Endodermal cell (in vitro differentiated cells): ENCODE data around the gene BEND3. TPM values are rescaled to one million over a fixed set of nuclear protein-coding genes. Genes with fewer than 3 reads are reported as not detected.

Experiments used
- DNase-seq: peaks from one replicate; pipeline ENCODE4 v3.0.0-alpha.2; 2017
- H3K27ac ChIP-seq: 2 replicates; pipeline ENCODE4 v1.5.1; 2013; ENCODE audit warnings: mild to moderate bottlenecking, low read depth, low read length, moderate library complexity
- H3K27me3 ChIP-seq: 2 replicates; pipeline ENCODE4 v1.6.1; 2013; ENCODE audit warnings: mild to moderate bottlenecking, low read length, moderate library complexity; ENCODE audit not compliant: insufficient read depth, control insufficient read depth, poor library complexity, severe bottlenecking
- H3K36me3 ChIP-seq: 2 replicates; pipeline ENCODE4 v1.7.0; 2013; ENCODE audit warnings: mild to moderate bottlenecking, low read length, moderate library complexity; ENCODE audit not compliant: control insufficient read depth, insufficient read depth
- H3K4me1 ChIP-seq: one replicate; pipeline ENCODE4 v1.7.0; 2013; ENCODE audit warnings: low read length; ENCODE audit not compliant: control insufficient read depth, insufficient read depth
- H3K4me3 ChIP-seq: 2 replicates; pipeline ENCODE4 v1.5.1; 2013; ENCODE audit warnings: mild to moderate bottlenecking, low read length, moderate library complexity
- H3K9ac ChIP-seq: 2 replicates; pipeline ENCODE4 v1.6.1; 2013; ENCODE audit warnings: mild to moderate bottlenecking, low read length, moderate library complexity; ENCODE audit not compliant: poor library complexity, severe bottlenecking; ENCODE audit errors: extremely low read depth
- H3K9me3 ChIP-seq: 2 replicates; pipeline ENCODE4 v1.6.1; 2013; ENCODE audit warnings: mild to moderate bottlenecking, low read length, moderate library complexity; ENCODE audit not compliant: control insufficient read depth
- H3K27ac Mint-ChIP-seq: 2 replicates; pipeline ENCODE4 v1.8.0; 2020; ENCODE audit warnings: mixed read lengths
- H3K27me3 Mint-ChIP-seq: 2 replicates; pipeline ENCODE4 v1.8.0; 2021; ENCODE audit warnings: mild to moderate bottlenecking, mixed read lengths; ENCODE audit not compliant: insufficient read depth
- H3K36me3 Mint-ChIP-seq: 2 replicates; pipeline ENCODE4 v1.8.0; 2020; ENCODE audit warnings: low read depth, mixed read lengths
- H3K4me1 Mint-ChIP-seq: 2 replicates; pipeline ENCODE4 v1.8.0; 2020; ENCODE audit warnings: mixed read lengths
- H3K4me3 Mint-ChIP-seq: 2 replicates; pipeline ENCODE4 v1.8.0; 2020; ENCODE audit warnings: mild to moderate bottlenecking, moderate library complexity, mixed read lengths
- H3K9me3 Mint-ChIP-seq: 2 replicates; pipeline ENCODE4 v1.8.0; 2020; ENCODE audit warnings: mild to moderate bottlenecking, mixed read lengths
- WGBS, 2 experiments: methylation state at CpG; one replicate each; pipeline versions ENCODE4 v1.1.5 to v1.1.7; 2013; ENCODE audit warnings: missing lambda C conversion rate in 2 of 2, mixed read lengths in 1 of 2; ENCODE audit not compliant: insufficient coverage in 1 of 2, insufficient read length in 1 of 2; 5-methylcytosine and 5-hydroxymethylcytosine counted together
- total RNA-seq, 2 donors: library from RNA; stranded (reverse); fragmentation: NEBNext Ultra II Directional in 1 of 2; extraction: Animal tissue kit (Norgen Biotek cat#: 25700) in 1 of 2; gene quantifications; 2 replicates in 1 of 2; 3 replicates in 1 of 2; pipeline ENCODE4 v1.2.1, GENCODE V29; 2021
- TF ChIP-seq, protein P1 (sequence below): fragments of 200-600 bp; sonication (generic); conservative IDR thresholded peaks from 2 replicates; pipeline ENCODE4 v1.5.0; 2021; ENCODE audit warnings: antibody characterized with exemption, mild to moderate bottlenecking

Gene BEND3
- total RNA-seq, 2 donors from 2014 or later: 18.0 to 28.6 TPM

DNA sequence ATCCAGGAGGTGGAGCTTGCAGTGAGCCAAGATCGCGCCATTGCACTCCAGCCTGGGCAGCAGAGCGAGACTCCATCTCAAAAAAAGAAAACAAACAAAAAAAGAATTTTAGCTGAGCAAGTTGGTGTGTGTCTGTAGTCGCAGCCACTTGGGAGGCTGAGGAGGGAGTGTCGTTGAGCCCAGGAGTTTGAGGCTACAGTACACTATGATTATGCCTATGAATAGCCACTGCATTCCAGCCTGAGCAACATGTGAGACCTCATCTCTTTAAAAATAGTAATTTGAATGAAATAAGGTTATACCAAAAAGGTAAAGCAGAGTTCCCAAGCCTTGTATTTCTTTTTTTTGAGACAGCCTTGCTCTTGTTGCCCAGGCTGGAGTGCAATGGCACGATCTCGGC, 67.5 kb downstream of the BEND3 start:
- Histone ChIP-seq H3K9me3 (no peaks in the 10 kb centered on the region), H3K9ac (no peak overlapping the region), H3K4me3 (no peak overlapping the region), H3K36me3 (peaks cover 16% of the 10 kb centered on the region), H3K27ac (no peak overlapping the region), H3K4me1 (no peaks in the 10 kb centered on the region), H3K27me3 (no peaks in the 10 kb centered on the region)
- Mint-ChIP-seq H3K4me1 (peaks cover 18% of the 10 kb centered on the region), H3K4me3 (no peak overlapping the region), H3K27ac (no peak overlapping the region), H3K36me3 (peaks cover 35% of the 10 kb centered on the region), H3K9me3 (no peaks in the 10 kb centered on the region), H3K27me3 (no peaks in the 10 kb centered on the region)
- no peak for DNase-seq
- TF ChIP-seq, protein P1, sequence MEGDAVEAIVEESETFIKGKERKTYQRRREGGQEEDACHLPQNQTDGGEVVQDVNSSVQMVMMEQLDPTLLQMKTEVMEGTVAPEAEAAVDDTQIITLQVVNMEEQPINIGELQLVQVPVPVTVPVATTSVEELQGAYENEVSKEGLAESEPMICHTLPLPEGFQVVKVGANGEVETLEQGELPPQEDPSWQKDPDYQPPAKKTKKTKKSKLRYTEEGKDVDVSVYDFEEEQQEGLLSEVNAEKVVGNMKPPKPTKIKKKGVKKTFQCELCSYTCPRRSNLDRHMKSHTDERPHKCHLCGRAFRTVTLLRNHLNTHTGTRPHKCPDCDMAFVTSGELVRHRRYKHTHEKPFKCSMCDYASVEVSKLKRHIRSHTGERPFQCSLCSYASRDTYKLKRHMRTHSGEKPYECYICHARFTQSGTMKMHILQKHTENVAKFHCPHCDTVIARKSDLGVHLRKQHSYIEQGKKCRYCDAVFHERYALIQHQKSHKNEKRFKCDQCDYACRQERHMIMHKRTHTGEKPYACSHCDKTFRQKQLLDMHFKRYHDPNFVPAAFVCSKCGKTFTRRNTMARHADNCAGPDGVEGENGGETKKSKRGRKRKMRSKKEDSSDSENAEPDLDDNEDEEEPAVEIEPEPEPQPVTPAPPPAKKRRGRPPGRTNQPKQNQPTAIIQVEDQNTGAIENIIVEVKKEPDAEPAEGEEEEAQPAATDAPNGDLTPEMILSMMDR: no peak
- 92 to 93% methylated on average over 4 to 7 of the region's 7 CpGs for WGBS, 2 experiments

DNA sequence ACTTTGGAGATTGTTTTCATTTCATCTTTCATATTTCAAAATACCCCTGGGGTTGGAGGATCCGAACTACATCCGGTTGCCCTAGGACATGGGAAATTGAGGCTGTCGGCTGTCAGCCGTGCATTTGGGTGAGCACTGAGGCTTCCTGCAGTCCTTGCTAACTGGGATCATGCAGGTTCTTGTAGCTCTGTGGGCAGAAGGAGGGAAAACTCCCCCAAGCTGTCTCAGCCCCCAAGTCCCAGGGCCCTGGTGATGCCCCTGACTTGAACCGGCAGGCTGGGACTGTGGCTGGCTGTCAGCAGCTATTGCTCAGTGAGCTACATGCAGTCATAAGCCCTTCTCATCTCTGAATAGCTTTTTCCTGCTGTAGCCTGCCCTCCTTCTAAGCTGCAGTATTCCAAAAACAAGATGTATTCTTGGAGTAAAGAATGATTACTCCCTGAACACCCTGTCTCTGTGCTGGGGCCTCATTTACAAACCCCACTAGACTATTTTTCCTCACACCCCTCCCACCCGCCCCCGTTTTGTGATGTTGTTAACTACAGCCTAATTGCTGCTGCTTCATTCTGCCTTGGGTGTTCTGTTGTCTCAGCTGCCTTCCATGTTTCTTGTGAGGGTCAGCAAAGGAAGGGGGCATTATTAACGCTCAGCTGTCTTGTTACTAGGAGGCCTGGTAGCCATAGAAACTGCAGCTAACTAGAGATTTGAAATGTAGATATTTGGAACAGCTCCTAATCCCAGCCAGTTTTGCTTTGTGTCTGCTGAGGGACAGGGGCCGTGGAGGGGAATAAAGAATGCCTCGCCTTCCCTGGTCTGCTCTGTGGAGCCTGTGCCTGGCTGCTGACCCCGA, 69.3 kb downstream of the BEND3 start:
- Mint-ChIP-seq H3K9me3 (no peaks in the 10 kb centered on the region), H3K4me1 (peaks cover 12% of the 10 kb centered on the region), H3K36me3 (peaks cover 43% of the 10 kb centered on the region), H3K4me3 (no peak overlapping the region), H3K27me3 (no peaks in the 10 kb centered on the region), H3K27ac (peak overlapping the region; percentile 52)
- 62 to 77% methylated on average over 5 to 11 of the region's 11 CpGs for WGBS, 2 experiments
- no peak overlapping the region for H3K4me3 ChIP-seq
- H3K36me3 ChIP-seq: peaks cover 30% of the 10 kb centered on the region
- no peak overlapping the region for H3K9ac ChIP-seq
- no peaks in the 10 kb centered on the region for H3K27me3 ChIP-seq
- peak overlapping the region; percentile 92 for H3K27ac ChIP-seq
- H3K4me1 ChIP-seq: no peaks in the 10 kb centered on the region
- no peaks in the 10 kb centered on the region for H3K9me3 ChIP-seq
- DNase-seq: no peak
- TF ChIP-seq, protein P1: no peak

DNA sequence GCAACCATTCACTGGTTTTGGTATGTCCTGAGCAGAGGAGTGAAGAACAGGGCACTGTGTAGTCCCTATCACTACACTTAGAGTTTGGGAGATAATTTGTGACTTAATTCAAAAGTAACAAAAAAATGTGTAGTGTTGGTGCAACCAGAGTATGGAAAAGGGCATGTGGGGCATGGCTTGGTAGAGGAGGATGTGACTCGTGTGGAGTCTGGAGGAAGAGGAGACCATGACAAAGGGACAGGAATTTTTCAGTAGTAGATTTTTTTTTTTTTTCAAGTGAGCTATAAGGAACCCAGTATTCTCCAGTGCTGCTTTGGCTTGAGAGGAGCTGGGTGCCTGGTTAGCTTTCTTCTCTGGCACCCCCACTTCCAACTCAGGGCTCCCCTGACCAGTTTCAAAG, 82.2 kb downstream of the BEND3 start:
- H3K4me1 Mint-ChIP-seq: peaks cover 16% of the 10 kb centered on the region
- Histone ChIP-seq H3K27ac (no peak overlapping the region), H3K9me3 (no peaks in the 10 kb centered on the region), H3K27me3 (no peaks in the 10 kb centered on the region), H3K36me3 (peaks cover 7% of the 10 kb centered on the region), H3K4me3 (no peak overlapping the region), H3K9ac (no peak overlapping the region), H3K4me1 (no peaks in the 10 kb centered on the region)
- H3K9me3 Mint-ChIP-seq: peaks cover 3% of the 10 kb centered on the region
- 90% methylated on average over 1 of the region's 1 CpG; no CpG with 5 or more reads in 1 of the 2 experiments for WGBS, 2 experiments
- TF ChIP-seq, protein P1: no peak
- H3K4me3 Mint-ChIP-seq: no peak overlapping the region
- H3K36me3 Mint-ChIP-seq: peaks cover 34% of the 10 kb centered on the region
- no peaks in the 10 kb centered on the region for H3K27me3 Mint-ChIP-seq
- DNase-seq: no peak
- H3K27ac Mint-ChIP-seq: peak overlapping the region; percentile 2
